IPS-18a (cell line): ENCODE data around the gene CDHR3.

Experiments used
- H3K27ac ChIP-seq: one replicate; pipeline ENCODE4 v1.5.1; 2013; ENCODE audit warnings: low read length
- H3K27me3 ChIP-seq: one replicate; pipeline ENCODE4 v1.6.1; 2013; ENCODE audit warnings: mild to moderate bottlenecking, low read length; ENCODE audit not compliant: control insufficient read depth, insufficient read depth
- H3K36me3 ChIP-seq: one replicate; pipeline ENCODE4 v1.6.1; 2013; ENCODE audit warnings: low read depth, low read length; ENCODE audit not compliant: control insufficient read depth
- H3K4me1 ChIP-seq: one replicate; pipeline ENCODE4 v1.6.1; 2013; ENCODE audit warnings: low read depth, low read length; ENCODE audit not compliant: control insufficient read depth
- H3K4me3 ChIP-seq: one replicate; pipeline ENCODE4 v1.5.1; 2013; ENCODE audit warnings: low read length
- H3K9ac ChIP-seq: one replicate; pipeline ENCODE4 v1.6.1; 2013; ENCODE audit warnings: mild to moderate bottlenecking, low read length, moderate library complexity
- H3K9me3 ChIP-seq: one replicate; pipeline ENCODE4 v1.6.1; 2013; ENCODE audit warnings: low read depth, low read length; ENCODE audit not compliant: control insufficient read depth

The CDHR3 gene

DNA sequence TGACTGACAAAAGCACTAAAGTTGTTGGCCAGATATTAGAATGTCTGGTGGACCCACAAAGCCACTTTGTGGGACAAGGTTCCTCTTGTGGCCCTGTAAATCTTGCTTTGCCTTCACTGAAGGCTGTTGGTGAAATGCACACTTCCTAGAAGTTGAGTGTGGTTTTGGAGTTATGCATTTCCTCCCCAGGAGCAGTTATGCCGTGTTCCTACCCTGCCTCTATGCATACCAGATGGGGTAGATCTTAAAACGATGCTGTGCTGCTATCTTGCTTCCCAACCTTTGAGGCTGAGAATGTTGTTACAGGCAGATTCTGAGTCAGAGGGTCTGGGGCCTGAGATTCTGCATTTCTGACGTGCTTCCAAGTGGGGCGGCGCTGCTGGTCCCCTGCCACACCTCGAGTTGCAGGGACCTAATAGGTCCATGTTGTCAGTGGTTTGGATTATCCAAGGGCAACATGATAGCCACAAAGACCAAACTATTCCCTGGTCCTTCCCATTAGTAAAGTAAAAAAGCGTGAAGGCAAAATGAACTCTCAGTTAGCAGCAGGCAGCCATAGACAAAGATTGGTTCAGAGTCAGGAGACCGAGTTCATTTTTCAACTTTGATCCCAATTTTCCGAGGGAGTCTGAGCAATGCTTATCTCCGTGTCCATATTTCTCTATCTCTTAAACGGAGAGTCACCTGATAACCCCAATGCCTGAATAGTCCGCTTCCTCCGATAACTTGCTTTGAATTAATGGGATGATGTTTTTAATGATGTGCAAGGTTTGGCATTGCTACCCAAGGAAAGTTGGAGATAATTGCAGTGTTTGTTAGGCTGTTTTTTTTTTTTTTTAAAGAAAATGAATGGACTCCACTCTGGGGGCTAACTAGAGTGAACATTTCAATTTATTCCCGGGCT is 55.8 kb downstream of the CDHR3 start:
- Histone ChIP-seq H3K36me3 (no peaks in the 10 kb centered on the region), H3K9ac (no peak overlapping the region), H3K27me3 (no peaks in the 10 kb centered on the region), H3K9me3 (no peaks in the 10 kb centered on the region), H3K27ac (no peak overlapping the region), H3K4me1 (peaks cover 31% of the 10 kb centered on the region), H3K4me3 (no peak overlapping the region)

DNA sequence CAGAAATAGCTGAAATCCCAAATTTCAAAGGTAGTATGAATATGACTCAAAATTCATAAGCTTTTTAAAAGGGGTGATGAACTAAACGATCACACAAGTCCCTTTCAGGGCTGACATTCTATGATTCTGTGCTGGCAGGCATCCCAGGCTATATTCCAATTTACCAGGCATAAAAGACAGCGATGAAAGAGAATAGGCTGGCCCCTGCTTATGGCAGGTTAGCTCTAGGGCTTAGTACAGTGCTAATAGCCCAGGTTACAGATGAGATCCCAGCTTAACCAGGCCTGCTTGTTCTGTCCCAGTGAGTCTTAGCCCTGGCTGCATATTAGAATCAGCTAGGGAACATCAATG is 56.4 kb downstream of the CDHR3 start:
- Histone ChIP-seq H3K4me1 (peaks cover 31% of the 10 kb centered on the region), H3K9me3 (no peaks in the 10 kb centered on the region)

DNA sequence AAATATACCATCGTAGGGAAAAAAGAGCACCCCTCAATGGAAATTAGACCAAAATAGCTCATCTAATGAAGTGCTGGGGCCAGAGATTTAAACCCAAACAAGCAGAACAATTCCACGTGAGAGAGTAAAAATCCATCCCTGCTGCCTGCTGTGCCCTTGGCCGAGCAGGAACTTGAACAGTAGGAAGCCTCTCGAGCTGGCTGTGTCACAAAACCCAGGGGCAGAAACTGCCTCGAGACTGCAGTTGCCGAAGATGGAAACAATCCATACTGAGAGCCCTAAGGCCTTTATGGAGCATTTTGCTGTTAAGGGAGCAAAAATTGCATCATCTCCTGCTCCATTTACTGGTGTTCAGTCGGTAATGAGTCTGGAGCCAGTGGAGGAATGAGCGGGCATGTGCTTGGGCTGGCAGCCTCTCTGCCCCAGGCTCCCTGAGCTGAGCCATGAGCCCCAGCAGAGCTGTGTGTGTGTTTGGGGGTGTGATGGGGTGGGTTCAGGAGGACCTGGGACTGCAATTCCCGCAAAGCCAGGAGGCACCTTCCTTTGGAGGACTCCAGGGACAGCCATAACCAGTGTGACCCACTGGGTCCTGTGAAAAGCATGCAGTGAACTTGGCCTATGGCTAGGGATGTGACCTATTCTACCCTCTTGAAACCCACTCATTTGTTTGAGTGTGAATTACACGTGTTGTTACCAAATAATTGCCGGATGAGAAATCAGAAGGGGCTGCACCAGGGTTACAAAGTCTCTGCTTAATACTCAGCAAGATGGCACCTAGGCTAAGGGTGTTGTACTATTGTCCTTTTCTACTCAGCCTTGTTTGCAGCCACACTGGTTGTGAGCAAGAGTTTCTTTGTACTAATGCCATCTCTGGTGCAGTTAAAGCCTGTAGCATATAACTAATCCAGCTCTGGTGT is 58.3 kb downstream of the CDHR3 start:
- H3K27ac ChIP-seq: no peak overlapping the region
- no peaks in the 10 kb centered on the region for H3K9me3 ChIP-seq
- H3K4me3 ChIP-seq: no peak overlapping the region
- H3K36me3 ChIP-seq: no peaks in the 10 kb centered on the region
- no peak overlapping the region for H3K9ac ChIP-seq
- H3K4me1 ChIP-seq: peaks cover 19% of the 10 kb centered on the region
- H3K27me3 ChIP-seq: no peaks in the 10 kb centered on the region

More for the DNA sequence above, 56.4 kb downstream of the CDHR3 start:
- Histone ChIP-seq H3K9ac (no peak overlapping the region), H3K36me3 (no peaks in the 10 kb centered on the region), H3K27ac (no peak overlapping the region), H3K4me3 (no peak overlapping the region), H3K27me3 (no peaks in the 10 kb centered on the region)

DNA sequence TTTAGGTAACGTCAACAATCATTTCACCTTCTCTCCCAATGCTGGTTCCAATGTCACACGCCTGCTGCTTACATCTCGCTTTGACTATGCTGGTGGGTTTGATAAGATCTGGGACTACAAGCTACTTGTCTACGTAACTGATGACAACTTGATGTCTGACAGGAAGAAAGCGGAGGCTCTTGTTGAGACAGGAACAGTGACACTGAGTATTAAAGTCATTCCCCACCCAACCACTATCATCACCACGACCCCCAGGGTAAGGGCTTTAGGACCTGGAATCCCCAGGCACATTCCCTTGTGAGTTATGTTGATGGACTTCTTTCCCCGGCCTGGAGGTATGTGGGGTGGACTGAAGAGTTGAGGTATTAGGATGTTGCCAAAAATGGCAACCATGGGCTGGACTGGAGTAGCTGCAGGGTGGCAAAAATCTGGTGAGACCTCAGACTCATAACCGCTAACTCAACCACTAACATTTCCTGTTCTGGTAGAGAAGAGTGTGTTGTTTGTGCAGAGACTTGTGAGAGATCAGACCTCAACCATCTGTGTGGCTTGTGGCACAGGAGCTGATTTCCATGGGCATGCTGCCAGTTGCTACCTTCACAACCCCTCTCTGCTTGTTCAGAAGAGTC is 59.2 kb downstream of the CDHR3 start:
- Histone ChIP-seq H3K4me1 (peaks cover 16% of the 10 kb centered on the region), H3K27ac (no peak overlapping the region)

DNA sequence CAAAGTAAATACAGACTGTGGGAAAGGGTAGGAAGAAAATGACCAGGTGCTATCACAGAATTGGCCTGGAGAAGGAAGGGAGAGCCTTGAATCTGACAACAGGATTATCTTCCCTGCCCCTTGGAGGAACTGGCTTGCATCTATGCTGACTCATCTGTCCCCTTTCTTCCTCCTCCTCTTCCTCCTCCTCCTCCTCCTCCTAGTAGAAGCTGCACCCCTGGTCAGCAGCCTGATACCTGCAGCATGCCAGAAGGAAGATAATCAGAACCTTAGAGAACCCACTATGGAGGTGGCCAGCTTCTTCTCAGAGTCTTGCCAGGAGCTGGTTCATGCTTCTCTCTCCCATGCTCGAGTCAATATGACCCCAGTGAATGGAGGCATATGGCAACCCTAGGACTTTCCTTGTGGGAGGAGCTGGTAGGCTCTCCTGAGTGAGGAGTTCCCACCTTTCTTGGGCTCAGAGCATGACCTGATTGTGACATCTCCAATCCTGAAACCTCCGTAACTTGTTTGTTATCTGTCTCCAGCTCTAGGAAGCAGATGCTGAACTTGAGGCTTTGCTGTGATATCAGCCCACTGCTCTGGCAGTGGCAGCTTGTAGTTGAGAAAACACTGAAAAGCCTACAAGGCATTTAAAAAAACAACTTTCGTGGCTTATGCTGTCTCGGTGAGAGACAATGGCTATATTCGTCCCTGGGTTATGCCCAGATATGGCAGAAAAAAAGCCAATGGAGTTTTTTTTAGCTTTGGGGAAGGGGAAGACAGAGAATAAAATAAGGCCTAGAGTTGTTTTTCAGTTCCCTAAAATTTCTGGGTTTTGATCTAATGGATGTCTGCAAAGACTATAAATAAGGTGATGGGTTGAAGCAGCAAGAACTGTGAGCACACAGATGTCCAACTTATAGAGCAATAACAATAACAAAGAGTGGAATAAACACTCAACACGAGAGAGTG is 60.6 kb downstream of the CDHR3 start:
- no peaks in the 10 kb centered on the region for H3K36me3 ChIP-seq
- no peak overlapping the region for H3K9ac ChIP-seq
- no peak overlapping the region for H3K27ac ChIP-seq
- H3K4me3 ChIP-seq: no peak overlapping the region
- H3K4me1 ChIP-seq: peaks cover 20% of the 10 kb centered on the region
- H3K9me3 ChIP-seq: no peaks in the 10 kb centered on the region
- H3K27me3 ChIP-seq: no peaks in the 10 kb centered on the region

More for the DNA sequence above, 59.2 kb downstream of the CDHR3 start:
- Histone ChIP-seq H3K4me3 (no peak overlapping the region), H3K9me3 (no peaks in the 10 kb centered on the region), H3K9ac (no peak overlapping the region), H3K27me3 (no peaks in the 10 kb centered on the region), H3K36me3 (no peaks in the 10 kb centered on the region)

DNA sequence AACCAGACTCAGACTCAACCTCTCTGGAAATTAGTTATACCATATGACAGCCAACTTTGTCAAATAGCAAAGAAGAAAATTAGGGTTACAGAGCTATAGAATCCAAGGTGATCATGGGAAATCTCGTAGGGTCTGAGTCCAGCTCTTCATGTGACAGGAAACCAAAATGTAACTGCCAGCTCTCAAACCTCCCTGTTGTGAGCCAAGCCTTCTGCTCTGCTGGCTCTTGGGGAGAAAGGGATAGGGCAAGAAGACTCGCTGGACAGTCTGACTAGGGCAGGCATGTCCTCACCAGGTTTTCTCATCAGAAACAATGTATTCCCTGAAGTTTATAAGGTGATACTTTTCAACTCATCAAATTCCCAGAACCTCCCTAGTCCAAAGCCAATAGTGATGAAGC is 63.0 kb downstream of the CDHR3 start:
- H3K27me3 ChIP-seq: no peaks in the 10 kb centered on the region
- no peaks in the 10 kb centered on the region for H3K9me3 ChIP-seq
- H3K36me3 ChIP-seq: no peaks in the 10 kb centered on the region
- H3K4me3 ChIP-seq: no peak overlapping the region
- H3K4me1 ChIP-seq: peaks cover 16% of the 10 kb centered on the region
- H3K27ac ChIP-seq: no peak overlapping the region
- H3K9ac ChIP-seq: no peak overlapping the region

DNA sequence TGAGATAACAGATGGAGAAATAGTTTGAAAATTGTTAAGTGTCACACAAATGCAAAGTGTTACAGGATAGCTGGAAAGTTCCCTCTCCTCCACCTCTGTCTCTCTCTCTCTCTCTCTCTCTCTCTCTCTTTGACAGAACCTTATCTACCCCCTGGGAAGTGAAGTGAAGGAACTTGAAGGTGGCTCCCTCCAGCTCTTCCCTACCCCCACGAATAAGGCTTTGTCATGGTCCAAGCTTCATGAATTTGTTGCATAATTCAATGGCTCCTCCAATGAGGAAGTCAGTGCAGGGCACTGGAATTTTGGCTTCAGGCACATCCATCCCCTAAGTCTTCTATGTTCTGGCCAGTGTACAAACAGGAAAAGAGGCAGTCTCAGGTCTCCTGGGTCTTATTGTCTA is 66.4 kb downstream of the CDHR3 start:
- Histone ChIP-seq H3K4me3 (no peak overlapping the region), H3K27ac (no peak overlapping the region), H3K4me1 (peaks cover 18% of the 10 kb centered on the region), H3K9me3 (no peaks in the 10 kb centered on the region), H3K27me3 (no peaks in the 10 kb centered on the region), H3K9ac (no peak overlapping the region), H3K36me3 (no peaks in the 10 kb centered on the region)

DNA sequence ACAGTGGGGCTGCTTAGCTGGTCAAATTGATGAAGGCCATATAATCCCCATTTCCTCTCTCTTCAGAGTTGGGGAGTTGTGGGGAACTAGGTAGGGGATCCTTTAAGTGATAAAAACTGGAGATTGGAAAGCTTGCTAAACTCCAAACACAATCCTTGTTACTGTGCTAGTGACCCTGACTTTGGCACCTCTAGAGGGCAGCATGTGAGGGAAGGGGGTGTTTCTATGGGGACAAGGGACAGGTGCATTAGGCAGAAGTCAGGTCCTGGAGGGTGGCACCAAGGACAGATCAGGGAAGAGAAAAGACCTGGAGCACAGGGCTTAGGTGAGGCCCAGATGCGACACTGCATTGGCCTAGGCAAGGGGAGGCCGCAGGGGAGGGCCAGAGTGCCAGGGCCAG is 66.9 kb downstream of the CDHR3 start:
- Histone ChIP-seq H3K4me1 (peaks cover 18% of the 10 kb centered on the region), H3K4me3 (no peak overlapping the region), H3K36me3 (no peaks in the 10 kb centered on the region), H3K9me3 (no peaks in the 10 kb centered on the region), H3K27ac (no peak overlapping the region), H3K27me3 (no peaks in the 10 kb centered on the region), H3K9ac (no peak overlapping the region)

DNA sequence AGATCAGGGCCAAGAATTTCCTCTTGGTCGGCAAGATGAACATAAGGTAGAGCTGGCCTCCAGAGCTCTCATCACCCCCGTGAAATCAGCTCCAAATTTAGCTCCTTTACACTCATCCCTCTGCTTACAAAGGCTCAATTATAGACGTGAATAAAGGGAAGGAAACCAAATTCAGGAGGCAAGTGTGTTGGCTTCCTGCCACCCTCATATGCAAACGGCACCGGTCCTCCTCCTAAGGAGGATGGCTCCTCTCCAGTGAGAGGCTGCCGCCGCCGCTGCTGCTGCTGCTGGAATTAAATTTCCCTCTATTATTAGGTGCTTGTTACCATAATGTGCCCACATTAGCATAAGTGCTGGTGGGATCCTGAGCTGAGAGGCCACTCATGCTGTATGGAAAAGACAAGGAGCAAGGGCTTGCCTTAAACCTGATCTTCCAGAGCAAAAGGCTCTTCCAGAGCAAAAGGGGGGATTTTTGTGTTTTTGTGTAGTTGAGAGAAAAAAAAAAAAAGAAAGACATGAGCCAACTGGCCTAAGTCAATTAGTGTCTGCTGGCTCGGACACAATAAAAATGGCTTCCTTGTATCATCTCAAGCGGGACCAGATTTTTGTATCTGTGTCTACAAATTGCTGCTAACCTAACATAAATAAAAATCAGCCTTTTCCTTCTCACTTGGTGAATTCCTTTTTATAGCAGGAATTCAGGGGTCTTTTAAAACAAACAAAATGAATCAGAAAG is 68.4 kb downstream of the CDHR3 start:
- Histone ChIP-seq H3K27ac (no peak overlapping the region), H3K4me1 (peaks cover 18% of the 10 kb centered on the region), H3K9ac (no peak overlapping the region), H3K27me3 (no peaks in the 10 kb centered on the region), H3K9me3 (no peaks in the 10 kb centered on the region), H3K36me3 (no peaks in the 10 kb centered on the region), H3K4me3 (no peak overlapping the region)

DNA sequence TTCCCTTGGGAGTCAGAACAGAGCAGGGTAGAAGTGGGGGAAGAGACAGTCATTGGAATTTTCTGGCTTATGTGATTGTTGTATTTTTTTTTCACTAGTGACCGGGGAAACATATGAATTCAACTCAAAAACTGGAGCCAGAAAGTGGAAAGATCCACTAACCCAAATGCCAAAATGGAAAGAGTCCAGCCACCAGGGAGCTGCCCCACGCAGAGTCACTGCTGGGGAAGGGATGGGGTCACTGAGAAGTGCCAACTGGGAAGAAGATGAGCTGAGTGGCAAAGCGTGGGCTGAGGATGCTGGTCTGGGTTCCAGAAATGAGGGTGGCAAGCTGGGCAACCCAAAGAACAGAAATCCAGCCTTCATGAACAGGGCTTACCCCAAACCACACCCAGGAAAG is 69.2 kb downstream of the CDHR3 start:
- Histone ChIP-seq H3K27me3 (no peaks in the 10 kb centered on the region), H3K27ac (no peak overlapping the region), H3K9me3 (no peaks in the 10 kb centered on the region), H3K36me3 (no peaks in the 10 kb centered on the region), H3K4me1 (peaks cover 18% of the 10 kb centered on the region), H3K9ac (no peak overlapping the region), H3K4me3 (no peak overlapping the region)
